ENCODE results near the gene NEAT1. TPM values are rescaled to one million over a fixed set of nuclear protein-coding genes. Genes with fewer than 3 reads are reported as not detected.

Gene NEAT1
- total RNA-seq, 4 donors from 2014 or later: 370 to 782 (median 680) TPM

GRCh38 chr11:65425971-65426838 lies 3.6 kb downstream of the NEAT1 start:
- Histone ChIP-seq H3K27me3 (no peaks in the 10 kb centered on the region), H3K4me1 (peaks cover 12 to 53% (median 44%) of the 10 kb centered on the region in 4 donors), H3K4me3 (peak overlapping the region; percentile 73 to 90 (median 78)), H3K27ac (peak overlapping the region; percentile 100), H3K9me3 (no peaks in the 10 kb centered on the region), H3K36me3 (peaks cover 0 to 14% (median 0%) of the 10 kb centered on the region in 4 donors)
- no peak for TF ChIP-seq EP300 (IDR thresholded peaks at IDR 0.05; ENCODE audit: low read depth)
- peak; percentile 43 for TF ChIP-seq POLR2A (IDR thresholded peaks at IDR 0.05)
- TF ChIP-seq POLR2AphosphoS5 (IDR thresholded peaks at IDR 0.05): peak; percentile 75 to 97 (median 91)
- peak; percentile 60 for DNase-seq
- 0 to 3% methylated on average over 9 of the region's 9 CpGs for WGBS, 2 donors (ENCODE audit: low coverage in 1 of 2)
- intact Hi-C loops (cut with DNase I; ENCODE audit: low total_unique reads) (loop anchor here (1.0 kb wide), 1 partner anchor 56 kb away; no protein-coding TSS in a partner anchor), in situ Hi-C loops (cut with MboI; ENCODE audit: low pct_ligation_motif_present in 1 of 4, low pct_unique_long_range_greater_than_20kb in 1 of 4, low sequenced_read_pairs in 3 of 4) (loop anchor here in 2 of 4 donors (10.0 kb wide), 1 partner anchor 79 kb away; no protein-coding TSS in a partner anchor)

DNA sequence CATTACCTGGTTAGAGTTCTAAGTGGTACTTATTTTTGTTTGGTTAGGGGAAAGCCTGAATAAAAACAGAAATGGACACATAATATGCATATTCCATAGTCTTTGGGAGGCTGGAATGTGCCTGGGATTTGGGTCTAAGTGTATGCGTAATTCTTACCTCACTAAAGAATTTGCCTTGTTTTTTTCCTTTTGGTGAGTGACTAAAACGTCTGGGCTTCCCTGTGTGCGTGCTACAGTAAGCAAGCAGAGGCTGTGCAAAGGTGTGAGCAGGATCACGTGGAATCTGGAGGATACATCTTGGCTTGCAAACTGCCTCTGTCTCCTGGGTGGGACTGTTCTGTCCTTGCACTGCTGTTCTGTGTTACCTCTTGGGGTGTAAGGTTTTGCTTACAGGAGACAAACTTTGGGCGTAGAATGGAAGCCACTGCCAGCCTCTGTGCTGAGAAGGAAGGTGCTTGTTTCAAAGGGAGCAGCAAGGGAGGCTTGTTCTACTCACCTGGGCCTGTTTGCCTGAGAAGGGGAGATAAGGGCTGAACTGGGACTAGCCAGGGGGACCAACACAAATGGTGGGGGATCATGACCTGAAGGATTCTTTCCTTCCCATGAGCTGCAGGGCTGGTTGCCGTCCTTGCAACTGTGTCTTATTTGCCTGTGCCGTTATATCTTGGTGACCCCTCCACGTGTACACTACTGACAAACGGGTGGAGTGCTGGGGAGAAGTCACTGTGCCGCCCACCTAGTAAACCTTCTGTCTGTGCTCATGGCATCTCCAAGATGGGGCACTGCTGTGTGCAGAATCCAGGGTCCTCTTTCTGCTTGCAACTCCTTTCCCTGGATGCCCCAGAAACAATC lies 4.5 kb downstream of the NEAT1 start:
- Histone ChIP-seq H3K4me1 (peaks cover 12 to 57% (median 43%) of the 10 kb centered on the region in 4 donors), H3K36me3 (peaks cover 0 to 14% (median 0%) of the 10 kb centered on the region in 4 donors), H3K4me3 (peak overlapping the region; percentile 73 to 90 (median 78)), H3K27ac (peak overlapping the region; percentile 100), H3K27me3 (no peaks in the 10 kb centered on the region), H3K9me3 (no peaks in the 10 kb centered on the region)
- TF ChIP-seq EP300 (IDR thresholded peaks at IDR 0.05; ENCODE audit: low read depth): no peak
- peak; percentile 61 to 97 (median 76) for TF ChIP-seq POLR2AphosphoS5 (IDR thresholded peaks at IDR 0.05)
- TF ChIP-seq POLR2A (IDR thresholded peaks at IDR 0.05): peak; percentile 88
- TF ChIP-seq, protein P1, sequence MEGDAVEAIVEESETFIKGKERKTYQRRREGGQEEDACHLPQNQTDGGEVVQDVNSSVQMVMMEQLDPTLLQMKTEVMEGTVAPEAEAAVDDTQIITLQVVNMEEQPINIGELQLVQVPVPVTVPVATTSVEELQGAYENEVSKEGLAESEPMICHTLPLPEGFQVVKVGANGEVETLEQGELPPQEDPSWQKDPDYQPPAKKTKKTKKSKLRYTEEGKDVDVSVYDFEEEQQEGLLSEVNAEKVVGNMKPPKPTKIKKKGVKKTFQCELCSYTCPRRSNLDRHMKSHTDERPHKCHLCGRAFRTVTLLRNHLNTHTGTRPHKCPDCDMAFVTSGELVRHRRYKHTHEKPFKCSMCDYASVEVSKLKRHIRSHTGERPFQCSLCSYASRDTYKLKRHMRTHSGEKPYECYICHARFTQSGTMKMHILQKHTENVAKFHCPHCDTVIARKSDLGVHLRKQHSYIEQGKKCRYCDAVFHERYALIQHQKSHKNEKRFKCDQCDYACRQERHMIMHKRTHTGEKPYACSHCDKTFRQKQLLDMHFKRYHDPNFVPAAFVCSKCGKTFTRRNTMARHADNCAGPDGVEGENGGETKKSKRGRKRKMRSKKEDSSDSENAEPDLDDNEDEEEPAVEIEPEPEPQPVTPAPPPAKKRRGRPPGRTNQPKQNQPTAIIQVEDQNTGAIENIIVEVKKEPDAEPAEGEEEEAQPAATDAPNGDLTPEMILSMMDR (IDR thresholded peaks at IDR 0.05): no peak
- intact Hi-C loops (cut with DNase I; ENCODE audit: low total_unique reads): no loop called here
- peak; percentile 82 for DNase-seq
- 16 to 19% methylated on average over 3 to 10 of the region's 10 CpGs for WGBS, 2 donors (ENCODE audit: low coverage in 1 of 2)
- in situ Hi-C loops (cut with MboI; ENCODE audit: low pct_ligation_motif_present in 1 of 4, low pct_unique_long_range_greater_than_20kb in 1 of 4, low sequenced_read_pairs in 3 of 4): loop anchor here in 2 of 4 donors (10.0 kb wide), 1 partner anchor 78 kb away; no protein-coding TSS in a partner anchor

DNA sequence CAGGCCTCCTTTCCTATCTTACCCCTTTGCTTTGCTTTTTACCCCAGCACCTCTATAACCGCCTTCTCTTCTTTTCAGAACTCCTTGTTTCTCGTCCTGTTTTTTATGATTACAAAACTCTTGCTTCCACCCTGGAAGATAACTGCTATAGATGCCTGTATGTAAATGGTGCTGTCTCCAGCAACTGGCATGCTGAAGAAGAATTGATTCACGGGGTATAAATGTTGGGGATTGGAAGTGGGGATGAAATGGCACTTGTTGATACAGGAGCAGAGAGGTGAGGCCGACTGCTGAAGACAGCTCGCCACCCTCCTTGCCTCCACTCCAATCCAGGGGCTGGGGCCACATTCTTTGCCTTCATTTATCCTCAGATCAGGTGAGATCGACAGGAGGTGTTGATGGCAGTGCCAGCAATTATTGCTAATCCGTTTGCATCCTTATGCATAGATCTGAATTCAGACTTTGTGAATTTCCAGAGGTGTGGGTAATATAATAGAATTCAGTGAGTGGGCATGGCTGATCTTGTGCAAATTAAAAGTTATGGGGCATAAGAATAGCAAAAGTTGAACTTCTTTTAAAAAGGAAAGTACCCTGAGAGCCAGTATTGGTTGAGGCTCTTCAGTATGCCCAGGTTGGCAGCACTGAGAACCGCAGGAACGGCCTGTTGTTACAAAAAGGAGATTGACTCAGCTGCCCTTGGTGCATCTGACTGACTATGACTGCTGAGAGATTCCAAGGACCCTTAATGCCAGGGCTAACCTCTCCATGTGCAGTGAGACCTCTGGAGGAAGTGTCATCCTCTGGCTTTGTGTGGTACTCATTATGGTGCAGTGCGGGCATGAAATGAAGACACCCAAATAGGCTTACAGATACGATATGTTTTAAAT lies 5.3 kb downstream of the NEAT1 start:
- TF ChIP-seq POLR2A (IDR thresholded peaks at IDR 0.05) (peak; percentile 79), POLR2AphosphoS5 (IDR thresholded peaks at IDR 0.05) (peak; percentile 86 to 98 (median 92)), EP300 (IDR thresholded peaks at IDR 0.05; ENCODE audit: low read depth) (no peak)
- Histone ChIP-seq H3K27me3 (no peaks in the 10 kb centered on the region), H3K4me1 (peaks cover 16 to 66% (median 47%) of the 10 kb centered on the region in 4 donors), H3K36me3 (peaks cover 0 to 14% (median 0%) of the 10 kb centered on the region in 4 donors), H3K27ac (peak overlapping the region; percentile 100), H3K9me3 (no peaks in the 10 kb centered on the region), H3K4me3 (peak overlapping the region in 3 of 4 donors; percentile 73 to 81 (median 74))
- in situ Hi-C loops (cut with MboI; ENCODE audit: low pct_ligation_motif_present in 1 of 4, low pct_unique_long_range_greater_than_20kb in 1 of 4, low sequenced_read_pairs in 3 of 4): loop anchor here in 2 of 4 donors (10.0 kb wide), 1 partner anchor 77 kb away; no protein-coding TSS in a partner anchor
- intact Hi-C loops (cut with DNase I; ENCODE audit: low total_unique reads): no loop called here
- peak; percentile 69 for DNase-seq
- 13 to 22% methylated on average over 8 to 11 of the region's 11 CpGs for WGBS, 2 donors (ENCODE audit: low coverage in 1 of 2)

- Histone ChIP-seq H3K36me3 (peaks cover 0 to 14% (median 2%) of the 10 kb centered on the region in 4 donors), H3K4me3 (peak overlapping the region in 3 of 4 donors; percentile 73 to 81 (median 74)), H3K27me3 (no peaks in the 10 kb centered on the region), H3K9me3 (no peaks in the 10 kb centered on the region), H3K4me1 (peaks cover 18 to 73% (median 49%) of the 10 kb centered on the region in 4 donors), H3K27ac (peak overlapping the region; percentile 100)
- intact Hi-C loops (cut with DNase I; ENCODE audit: low total_unique reads): no loop called here
- in situ Hi-C loops (cut with MboI; ENCODE audit: low pct_ligation_motif_present in 1 of 4, low pct_unique_long_range_greater_than_20kb in 1 of 4, low sequenced_read_pairs in 3 of 4): loop anchor here in 2 of 4 donors (10.0 kb wide), 1 partner anchor 76 kb away; no protein-coding TSS in a partner anchor
- TF ChIP-seq, protein P1 (IDR thresholded peaks at IDR 0.05): no peak
- TF ChIP-seq POLR2A (IDR thresholded peaks at IDR 0.05): peak; percentile 32
- TF ChIP-seq EP300 (IDR thresholded peaks at IDR 0.05; ENCODE audit: low read depth): no peak
- TF ChIP-seq POLR2AphosphoS5 (IDR thresholded peaks at IDR 0.05): peak in 2 of 3 donors; percentile 3 to 95
- DNase-seq: peak; percentile 73
- WGBS, 2 donors (ENCODE audit: low coverage in 1 of 2): 18 to 31% methylated on average over 4 to 5 of the region's 5 CpGs
Measured at GRCh38 chr11:65428578-65429067, 6.0 kb downstream of the NEAT1 start.
